ENCODE data around the gene ATP7A. TPM values are rescaled to one million over a fixed set of nuclear protein-coding genes. Genes with fewer than 3 reads are reported as not detected.

ATP7A gene
- total RNA-seq, 1 donor from 2014 or later, result 5.1 TPM

GRCh38 chrX:77925764-77926163 is 15.3 kb downstream of the ATP7A start:
- Mint-ChIP-seq H3K27me3 (ENCODE audit: insufficient read depth, low read depth) (no peaks in the 10 kb centered on the region), H3K27ac (no peak overlapping the region), H3K9me3 (no peaks in the 10 kb centered on the region), H3K4me1 (no peaks in the 10 kb centered on the region), H3K36me3 (no peaks in the 10 kb centered on the region), H3K4me3 (no peak overlapping the region)
- no peak overlapping the region for H3K4me2 ChIP-seq
- no peak overlapping the region for H2AFZ ChIP-seq (replicated peaks)
- H3K27ac ChIP-seq, result no peak overlapping the region
- H3K9ac ChIP-seq, result no peak overlapping the region
- no peak for DNase-seq (ENCODE audit: low spot score)
- no peaks in the 10 kb centered on the region for H3F3A ChIP-seq (ENCODE audit: low read depth)
- no peaks in the 10 kb centered on the region for H3K27me3 ChIP-seq
- H3K4me1 ChIP-seq, result no peaks in the 10 kb centered on the region
- TF ChIP-seq, protein P1, sequence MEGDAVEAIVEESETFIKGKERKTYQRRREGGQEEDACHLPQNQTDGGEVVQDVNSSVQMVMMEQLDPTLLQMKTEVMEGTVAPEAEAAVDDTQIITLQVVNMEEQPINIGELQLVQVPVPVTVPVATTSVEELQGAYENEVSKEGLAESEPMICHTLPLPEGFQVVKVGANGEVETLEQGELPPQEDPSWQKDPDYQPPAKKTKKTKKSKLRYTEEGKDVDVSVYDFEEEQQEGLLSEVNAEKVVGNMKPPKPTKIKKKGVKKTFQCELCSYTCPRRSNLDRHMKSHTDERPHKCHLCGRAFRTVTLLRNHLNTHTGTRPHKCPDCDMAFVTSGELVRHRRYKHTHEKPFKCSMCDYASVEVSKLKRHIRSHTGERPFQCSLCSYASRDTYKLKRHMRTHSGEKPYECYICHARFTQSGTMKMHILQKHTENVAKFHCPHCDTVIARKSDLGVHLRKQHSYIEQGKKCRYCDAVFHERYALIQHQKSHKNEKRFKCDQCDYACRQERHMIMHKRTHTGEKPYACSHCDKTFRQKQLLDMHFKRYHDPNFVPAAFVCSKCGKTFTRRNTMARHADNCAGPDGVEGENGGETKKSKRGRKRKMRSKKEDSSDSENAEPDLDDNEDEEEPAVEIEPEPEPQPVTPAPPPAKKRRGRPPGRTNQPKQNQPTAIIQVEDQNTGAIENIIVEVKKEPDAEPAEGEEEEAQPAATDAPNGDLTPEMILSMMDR (IDR thresholded peaks at IDR 0.05), result no peak
- no peak for TF ChIP-seq EZH2 (IDR thresholded peaks at IDR 0.05)
- no peak for TF ChIP-seq EZH2phosphoT487 (IDR thresholded peaks at IDR 0.05)
- H3K4me3 ChIP-seq, result no peak overlapping the region
- H3K79me2 ChIP-seq (ENCODE audit: low read depth), result no peaks in the 10 kb centered on the region
- H4K20me1 ChIP-seq (ENCODE audit: low read depth), result no peaks in the 10 kb centered on the region
- H3K9me3 ChIP-seq (ENCODE audit: low read depth), result peaks cover 5% of the 10 kb centered on the region
- no peaks in the 10 kb centered on the region for H3K36me3 ChIP-seq

DNA sequence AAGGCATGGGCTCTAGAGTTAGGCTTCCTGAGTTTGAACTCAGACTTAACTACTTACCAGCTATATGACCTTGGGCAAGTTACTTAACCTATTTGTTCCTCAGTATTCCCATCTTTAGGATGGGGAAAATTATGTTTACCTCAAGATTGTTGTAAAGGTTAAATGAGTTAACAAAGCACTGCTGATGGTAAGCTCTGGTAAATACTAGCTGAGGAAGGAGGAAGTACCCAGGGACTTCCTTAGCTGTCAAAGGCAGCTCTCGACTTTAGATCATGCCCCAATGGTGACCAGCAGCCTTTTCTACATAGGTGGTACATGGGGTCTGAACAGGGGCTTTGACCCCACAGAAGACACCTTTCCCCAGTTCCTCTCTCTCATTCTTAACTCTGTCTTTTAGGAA is 20.1 kb downstream of the ATP7A start:
- no peak for TF ChIP-seq EZH2 (IDR thresholded peaks at IDR 0.05)
- TF ChIP-seq EZH2phosphoT487 (IDR thresholded peaks at IDR 0.05), result no peak
- TF ChIP-seq, protein P1 (IDR thresholded peaks at IDR 0.05), result no peak
- Histone ChIP-seq H3K4me3 (no peak overlapping the region), H3K4me2 (no peak overlapping the region), H3K27ac (no peak overlapping the region), H3K27me3 (no peaks in the 10 kb centered on the region), H3K9ac (no peak overlapping the region), H3K9me3 (ENCODE audit: low read depth) (no peaks in the 10 kb centered on the region), H3K4me1 (no peaks in the 10 kb centered on the region), H2AFZ (replicated peaks) (no peak overlapping the region), H4K20me1 (ENCODE audit: low read depth) (no peaks in the 10 kb centered on the region), H3K36me3 (no peaks in the 10 kb centered on the region), H3K79me2 (ENCODE audit: low read depth) (no peaks in the 10 kb centered on the region), H3F3A (ENCODE audit: low read depth) (no peaks in the 10 kb centered on the region)
- DNase-seq (ENCODE audit: low spot score), result no peak
- H3K4me1 Mint-ChIP-seq, result no peaks in the 10 kb centered on the region
- no peaks in the 10 kb centered on the region for H3K27me3 Mint-ChIP-seq (ENCODE audit: insufficient read depth, low read depth)
- no peak overlapping the region for H3K4me3 Mint-ChIP-seq
- H3K27ac Mint-ChIP-seq, result no peak overlapping the region
- no peaks in the 10 kb centered on the region for H3K36me3 Mint-ChIP-seq
- H3K9me3 Mint-ChIP-seq, result peaks cover 6% of the 10 kb centered on the region

DNA sequence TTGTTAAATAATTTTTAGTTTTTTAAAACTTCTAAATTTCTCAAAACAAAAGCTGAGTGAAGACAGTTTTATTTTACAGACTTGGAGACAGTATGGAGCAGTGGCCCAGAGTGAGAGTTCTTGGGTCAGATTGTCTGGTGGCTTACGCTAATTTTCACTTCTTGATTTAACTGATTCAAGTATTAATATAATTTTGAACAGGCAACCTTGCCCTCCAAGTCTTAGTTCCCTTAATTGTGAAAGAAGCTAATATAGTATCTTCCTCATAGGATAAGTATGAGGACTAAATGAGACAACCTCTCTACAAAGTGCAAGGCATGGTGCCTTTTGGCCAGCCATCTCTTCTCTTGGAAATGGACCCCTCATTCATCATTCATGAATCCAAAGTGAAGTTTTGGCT is 25.4 kb downstream of the ATP7A start:
- Histone ChIP-seq H3K4me1 (no peaks in the 10 kb centered on the region), H3K4me2 (no peak overlapping the region), H3K36me3 (no peaks in the 10 kb centered on the region), H3K79me2 (ENCODE audit: low read depth) (no peaks in the 10 kb centered on the region), H4K20me1 (ENCODE audit: low read depth) (no peaks in the 10 kb centered on the region), H3K4me3 (no peak overlapping the region), H3F3A (ENCODE audit: low read depth) (no peaks in the 10 kb centered on the region), H3K9me3 (ENCODE audit: low read depth) (no peaks in the 10 kb centered on the region), H3K9ac (no peak overlapping the region), H2AFZ (replicated peaks) (no peak overlapping the region), H3K27ac (no peak overlapping the region), H3K27me3 (no peaks in the 10 kb centered on the region)
- DNase-seq (ENCODE audit: low spot score), result no peak
- TF ChIP-seq EZH2 (IDR thresholded peaks at IDR 0.05), result no peak
- no peak for TF ChIP-seq EZH2phosphoT487 (IDR thresholded peaks at IDR 0.05)
- H3K27me3 Mint-ChIP-seq (ENCODE audit: insufficient read depth, low read depth), result no peaks in the 10 kb centered on the region
- no peak overlapping the region for H3K4me3 Mint-ChIP-seq
- no peaks in the 10 kb centered on the region for H3K36me3 Mint-ChIP-seq
- peaks cover 6% of the 10 kb centered on the region for H3K9me3 Mint-ChIP-seq
- no peaks in the 10 kb centered on the region for H3K4me1 Mint-ChIP-seq
- no peak overlapping the region for H3K27ac Mint-ChIP-seq

DNA sequence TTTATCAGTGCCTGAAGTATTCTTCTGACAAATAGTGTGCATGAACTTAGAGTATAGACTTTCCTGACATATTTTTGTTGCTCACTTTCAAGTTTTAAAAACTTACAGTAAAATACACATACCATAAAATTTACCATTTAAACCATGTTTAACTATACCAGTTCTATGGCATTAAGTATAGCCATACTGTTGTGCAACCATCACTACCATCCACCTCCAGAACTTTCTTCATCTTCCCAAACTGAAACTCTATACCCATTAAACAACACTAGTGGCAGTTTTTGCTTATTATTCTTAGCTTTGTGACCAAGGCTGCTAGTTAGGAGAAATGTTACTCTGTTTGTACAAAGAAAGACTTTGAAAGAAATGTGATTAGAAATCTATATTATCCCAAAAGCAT is 25.8 kb downstream of the ATP7A start:
- Histone ChIP-seq H3K4me3 (no peak overlapping the region), H3K27me3 (no peaks in the 10 kb centered on the region), H3K9me3 (ENCODE audit: low read depth) (no peaks in the 10 kb centered on the region), H3K27ac (no peak overlapping the region), H3K4me1 (no peaks in the 10 kb centered on the region), H2AFZ (replicated peaks) (no peak overlapping the region), H3K4me2 (no peak overlapping the region), H3K36me3 (no peaks in the 10 kb centered on the region), H3K79me2 (ENCODE audit: low read depth) (no peaks in the 10 kb centered on the region), H3F3A (ENCODE audit: low read depth) (no peaks in the 10 kb centered on the region), H3K9ac (no peak overlapping the region), H4K20me1 (ENCODE audit: low read depth) (no peaks in the 10 kb centered on the region)
- Mint-ChIP-seq H3K36me3 (no peaks in the 10 kb centered on the region), H3K9me3 (peaks cover 4% of the 10 kb centered on the region), H3K4me1 (no peaks in the 10 kb centered on the region), H3K27me3 (ENCODE audit: insufficient read depth, low read depth) (no peaks in the 10 kb centered on the region), H3K4me3 (no peak overlapping the region), H3K27ac (no peak overlapping the region)
- no peak for DNase-seq (ENCODE audit: low spot score)
- TF ChIP-seq EZH2 (IDR thresholded peaks at IDR 0.05) (no peak), EZH2phosphoT487 (IDR thresholded peaks at IDR 0.05) (no peak)
- TF ChIP-seq, protein P1 (IDR thresholded peaks at IDR 0.05), result no peak
